ENCODE results near the gene PKIG. TPM values are rescaled to one million over a fixed set of nuclear protein-coding genes. Genes with fewer than 3 reads are reported as not detected.

The PKIG gene
- total RNA-seq, 2 donors from 2014 or later = 60.9 to 81.1 TPM

GRCh38 chr20:44613575-44613974 is 31.2 kb downstream of the PKIG start:
- Histone ChIP-seq H3K27me3 (replicated peaks; ENCODE audit: insufficient read depth) (no peaks in the 10 kb centered on the region), H3K27ac (peak overlapping the region in 1 of 2 donors; percentile 28), H3K9me3 (no peaks in the 10 kb centered on the region), H3K36me3 (no peaks in the 10 kb centered on the region), H3K4me3 (no peak overlapping the region), H3K4me1 (replicated peaks) (peaks cover 6% of the 10 kb centered on the region)
- intact Hi-C loops (cut with DNase I) = loop anchor here (5.0 to 10.0 kb wide), 2 partner anchors 226 to 299 kb away; partner anchors contain the start of gene FITM2
- WGBS = 94% methylated on average over 5 of the region's 5 CpGs
- DNase-seq (ENCODE audit: low spot score) = no peak
- TF ChIP-seq POLR2AphosphoS5 (IDR thresholded peaks at IDR 0.05) = no peak
- TF ChIP-seq CTCF (IDR thresholded peaks at IDR 0.05) = no peak
- TF ChIP-seq POLR2A (IDR thresholded peaks at IDR 0.05) = no peak

DNA sequence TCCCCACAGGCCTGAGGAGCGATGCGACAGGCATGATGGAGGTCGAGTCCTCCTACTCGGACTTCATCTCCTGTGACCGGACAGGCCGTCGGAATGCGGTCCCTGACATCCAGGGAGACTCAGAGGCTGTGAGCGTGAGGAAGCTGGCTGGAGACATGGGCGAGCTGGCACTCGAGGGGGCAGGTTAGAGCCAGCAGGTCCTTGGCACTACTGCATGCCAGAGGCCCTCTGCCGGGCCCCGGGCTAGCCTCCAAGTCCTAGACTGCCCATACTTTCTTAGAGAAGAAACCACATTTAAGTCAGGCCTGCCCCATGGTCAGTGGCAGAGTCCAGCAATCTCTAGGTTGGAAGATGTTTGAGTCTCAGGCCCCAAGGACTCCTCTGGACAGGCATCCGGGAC is 32.1 kb downstream of the PKIG start:
- Histone ChIP-seq H3K9me3 (no peaks in the 10 kb centered on the region), H3K4me1 (replicated peaks) (peaks cover 4% of the 10 kb centered on the region), H3K27me3 (replicated peaks; ENCODE audit: insufficient read depth) (no peaks in the 10 kb centered on the region), H3K36me3 (no peaks in the 10 kb centered on the region), H3K4me3 (no peak overlapping the region), H3K27ac (peak overlapping the region; percentile 28 to 37)
- 35% methylated on average over 12 of the region's 14 CpGs for WGBS
- DNase-seq (ENCODE audit: low spot score) = no peak
- intact Hi-C loops (cut with DNase I) = loop anchor here (5.0 to 10.0 kb wide), 2 partner anchors 227 to 300 kb away; partner anchors contain the start of gene FITM2
- TF ChIP-seq POLR2AphosphoS5 (IDR thresholded peaks at IDR 0.05) (no peak), POLR2A (IDR thresholded peaks at IDR 0.05) (no peak), CTCF (IDR thresholded peaks at IDR 0.05) (no peak)

- Histone ChIP-seq H3K27ac (peak overlapping the region; percentile 28 to 37), H3K4me1 (replicated peaks) (no peaks in the 10 kb centered on the region), H3K36me3 (no peaks in the 10 kb centered on the region), H3K4me3 (no peak overlapping the region), H3K27me3 (replicated peaks; ENCODE audit: insufficient read depth) (no peaks in the 10 kb centered on the region), H3K9me3 (no peaks in the 10 kb centered on the region)
- TF ChIP-seq CTCF (IDR thresholded peaks at IDR 0.05) (no peak), POLR2A (IDR thresholded peaks at IDR 0.05) (no peak), POLR2AphosphoS5 (IDR thresholded peaks at IDR 0.05) (no peak)
- 56% methylated on average over 8 of the region's 10 CpGs for WGBS
- intact Hi-C loops (cut with DNase I) = loop anchor here (10.0 kb wide), 1 partner anchor 300 kb away; the partner anchor contains the start of gene FITM2
- DNase-seq (ENCODE audit: low spot score) = no peak
Measured at GRCh38 chr20:44615169-44615791, 32.9 kb downstream of the PKIG start.

GRCh38 chr20:44615876-44616603 is 33.7 kb downstream of the PKIG start:
- Histone ChIP-seq H3K27ac (peak overlapping the region; percentile 28 to 37), H3K27me3 (replicated peaks; ENCODE audit: insufficient read depth) (no peaks in the 10 kb centered on the region), H3K4me3 (no peak overlapping the region), H3K36me3 (no peaks in the 10 kb centered on the region), H3K4me1 (replicated peaks) (no peaks in the 10 kb centered on the region), H3K9me3 (no peaks in the 10 kb centered on the region)
- DNase-seq (ENCODE audit: low spot score) = no peak
- TF ChIP-seq CTCF (IDR thresholded peaks at IDR 0.05) = no peak
- TF ChIP-seq POLR2AphosphoS5 (IDR thresholded peaks at IDR 0.05) = no peak
- TF ChIP-seq POLR2A (IDR thresholded peaks at IDR 0.05) = no peak
- 91% methylated on average over 14 of the region's 14 CpGs for WGBS
- intact Hi-C loops (cut with DNase I) = loop anchor here (10.0 kb wide), 1 partner anchor 301 kb away; the partner anchor contains the start of gene FITM2
